Activated CD8-positive, alpha-beta T cell treated with anti-CD3 and anti-CD28 coated beads for 36 hours (primary cell): ENCODE measurements around the gene MRPS17. TPM values are rescaled to one million over a fixed set of nuclear protein-coding genes. Genes with fewer than 3 reads are reported as not detected.

Source experiments
- ATAC-seq: fragments of 200-7000 bp; cut with Tn5 transposase; one replicate; pipeline ENCODE4 v1.10.0; 2021; ENCODE audit warnings: mild to moderate bottlenecking, moderate library complexity
- CTCF ChIA-PET: fragments of 350-600 bp; sonication (Branson Sonifier 250); formaldehyde crosslinking; loops from one replicate; lab custom pipeline; 2021; ENCODE audit warnings: antibody characterized with exemption; lab: Charles Lee
- POLR2A ChIA-PET: fragments of 350-600 bp; sonication (Branson Sonifier 250); formaldehyde crosslinking; loops from one replicate; lab custom pipeline; 2021; ENCODE audit warnings: antibody characterized with exemption; lab: Charles Lee
- DNase-seq: peaks from one replicate; pipeline ENCODE4 v3.0.0-alpha.2; 2020
- H3K27ac Mint-ChIP-seq: one replicate; pipeline ENCODE4 v1.8.0; 2021; ENCODE audit warnings: mild to moderate bottlenecking, mixed read lengths
- H3K27me3 Mint-ChIP-seq: one replicate; pipeline ENCODE4 v1.8.0; 2021; ENCODE audit warnings: mixed read lengths
- H3K36me3 Mint-ChIP-seq: one replicate; pipeline ENCODE4 v1.8.0; 2021; ENCODE audit warnings: low read depth, mixed read lengths
- H3K4me1 Mint-ChIP-seq: one replicate; pipeline ENCODE4 v1.8.0; 2021; ENCODE audit warnings: low read depth, mixed read lengths
- H3K4me3 Mint-ChIP-seq: one replicate; pipeline ENCODE4 v1.8.0; 2021; ENCODE audit warnings: mild to moderate bottlenecking, moderate library complexity, mixed read lengths
- H3K9me3 Mint-ChIP-seq: one replicate; pipeline ENCODE4 v1.8.0; 2021; ENCODE audit warnings: mixed read lengths
- CTCF ChIP-seq: fragments of 200-600 bp; IDR thresholded peaks from one replicate; pipeline ENCODE4 v1.8.0; 2022; ENCODE audit warnings: antibody characterized with exemption, mild to moderate bottlenecking
- intact Hi-C: fragments of 100-400 bp; cut with micrococcal nuclease; formaldehyde crosslinking; loops from one replicate; pipeline ENCODE4 v1.10.0; 2022
- total RNA-seq, 2 experiments: library from RNA; stranded (reverse); gene quantifications; one replicate each; pipeline ENCODE4 v1.2.3, GENCODE V29; 2021

Gene MRPS17
- total RNA-seq: 10 to 100 TPM; 28.2 to 29.1 TPM

- ATAC-seq (peak; percentile 100), DNase-seq (peak; percentile 97)
- Mint-ChIP-seq H3K4me3 (peak within 1 kb of the TSS; percentile 93), H3K27me3 (no peaks in the 10 kb centered on the region), H3K27ac (peak within 1 kb of the TSS; percentile 94), H3K4me1 (peaks cover 17% of the 10 kb centered on the region), H3K36me3 (peaks cover 27% of the 10 kb centered on the region), H3K9me3 (no peaks in the 10 kb centered on the region)
- intact Hi-C loops: no loop called here
- TF ChIP-seq CTCF: no peak
- ChIA-PET CTCF (interaction anchor here (1.9 kb wide), 1 partner anchor 12 kb away, joined by 4 read pairs; the partner anchor contains the start of gene NIPSNAP2), POLR2A (interaction anchor here (0.6 kb wide), 1 partner anchor 448 kb away, joined by 3 read pairs; no protein-coding TSS in a partner anchor)
Measured at GRCh38 chr7:55951637-55952351, at the start of gene MRPS17. MRPS17 (plus strand) TSS chr7:55951877; CDS start chr7:55953196, 1,319 bp downstream.

- TF ChIP-seq CTCF: no peak
- Mint-ChIP-seq H3K27me3 (no peaks in the 10 kb centered on the region), H3K27ac (no peak overlapping the region), H3K4me1 (no peaks in the 10 kb centered on the region), H3K9me3 (peaks cover 8% of the 10 kb centered on the region), H3K36me3 (peaks cover 7% of the 10 kb centered on the region), H3K4me3 (no peak overlapping the region)
- ChIA-PET POLR2A (no interaction called here), CTCF (no interaction called here)
- ATAC-seq: no peak
- no peak for DNase-seq
- intact Hi-C loops: no loop called here
Measured at GRCh38 chr7:55903985-55904759, 47.5 kb upstream of the MRPS17 start.

GRCh38 chr7:55912748-55913158 is 38.9 kb upstream of the MRPS17 start:
- CTCF ChIA-PET: no interaction called here
- Mint-ChIP-seq H3K27me3 (no peaks in the 10 kb centered on the region), H3K4me3 (no peak overlapping the region), H3K4me1 (peaks cover 5% of the 10 kb centered on the region), H3K9me3 (peaks cover 2% of the 10 kb centered on the region), H3K36me3 (peaks cover 11% of the 10 kb centered on the region), H3K27ac (no peak overlapping the region)
- TF ChIP-seq CTCF: no peak
- POLR2A ChIA-PET: no interaction called here
- ATAC-seq (no peak), DNase-seq (no peak)
- intact Hi-C loops: no loop called here

- TF ChIP-seq CTCF: no peak
- Mint-ChIP-seq H3K4me3 (no peak overlapping the region), H3K9me3 (no peaks in the 10 kb centered on the region), H3K4me1 (peaks cover 1% of the 10 kb centered on the region), H3K36me3 (no peaks in the 10 kb centered on the region), H3K27me3 (no peaks in the 10 kb centered on the region), H3K27ac (no peak overlapping the region)
- ATAC-seq: no peak
- DNase-seq: no peak
- intact Hi-C loops: no loop called here
- CTCF ChIA-PET: no interaction called here
- POLR2A ChIA-PET: no interaction called here
Measured at GRCh38 chr7:55917771-55918170, 33.9 kb upstream of the MRPS17 start.
